T-cell (primary cell): ENCODE data around the gene DHX36. TPM values are rescaled to one million over a fixed set of nuclear protein-coding genes. Genes with fewer than 3 reads are reported as not detected.

Experiments
- ATAC-seq, 4 experiments: fragments of 200-7000 bp in 3 of 4; fragments of 150-1000 bp in 1 of 4; cut with Tn5 transposase; replicated peaks in 1 of 4; 1 replicate in 3 of 4; 2 replicates in 1 of 4; pipeline ENCODE4 v1.10.0; 2021; ENCODE audit warnings: moderate library complexity in 3 of 4, mild to moderate bottlenecking in 2 of 4, moderate number of reproducible peaks in 1 of 4
- CTCF ChIA-PET, 2 donors: fragments of 300-600 bp; sonication (Branson Sonifier 250); formaldehyde crosslinking; loops; one replicate each; lab custom pipeline; 2022; ENCODE audit warnings: antibody characterized with exemption in 2 of 2; lab: Charles Lee
- POLR2A ChIA-PET, 2 donors: fragments of 300-600 bp; sonication (Branson Sonifier 250); formaldehyde crosslinking; loops; one replicate each; lab custom pipeline; 2022; ENCODE audit warnings: antibody characterized with exemption in 2 of 2; lab: Charles Lee
- DNase-seq, 35 experiments: peaks; one replicate each; pipeline versions ENCODE4 v3.0.0 to v3.0.0-alpha.2; 2013 to 2023
- H3K27ac ChIP-seq: one replicate; pipeline ENCODE4 v1.5.1; 2013; ENCODE audit warnings: low read length
- H3K27me3 ChIP-seq, 2 experiments: replicated peaks in 1 of 2; 1 replicate in 1 of 2; 2 replicates in 1 of 2; pipeline versions ENCODE4 v1.6.1 to v1.7.0; 2013; ENCODE audit warnings: low read length in 1 of 2, mixed read lengths in 1 of 2; ENCODE audit not compliant: control insufficient read depth in 2 of 2, insufficient read depth in 2 of 2; ENCODE audit errors: extremely low read depth in 1 of 2
- H3K36me3 ChIP-seq, 2 donors: 1 replicate in 1 of 2; 2 replicates in 1 of 2; pipeline versions ENCODE4 v1.6.1 to v1.7.0; 2013; ENCODE audit warnings: low read length in 1 of 2; ENCODE audit not compliant: control insufficient read depth in 2 of 2, insufficient read depth in 1 of 2; ENCODE audit errors: extremely low read depth in 1 of 2
- H3K4me1 ChIP-seq, 2 experiments: 1 replicate in 1 of 2; 2 replicates in 1 of 2; pipeline versions ENCODE4 v1.6.1 to v1.7.0; 2013; ENCODE audit warnings: low read length in 2 of 2, mixed read lengths in 1 of 2; ENCODE audit not compliant: insufficient read depth in 2 of 2, control insufficient read depth in 1 of 2; ENCODE audit errors: extremely low read depth in 1 of 2
- H3K4me3 ChIP-seq, 2 donors: 1 replicate in 1 of 2; 2 replicates in 1 of 2; pipeline versions ENCODE4 v1.5.1 to v1.7.0; 2013; ENCODE audit warnings: mild to moderate bottlenecking in 2 of 2, low read length in 1 of 2, moderate library complexity in 1 of 2; ENCODE audit not compliant: control insufficient read depth in 1 of 2; ENCODE audit errors: extremely low read depth in 1 of 2
- H3K9me3 ChIP-seq: 2 replicates; pipeline ENCODE4 v1.7.0; 2013
- H3K27ac Mint-ChIP-seq, 2 donors: one replicate each; pipeline ENCODE4 v1.8.0; 2020 to 2021; ENCODE audit warnings: mild to moderate bottlenecking in 2 of 2, mixed read lengths in 2 of 2
- H3K27me3 Mint-ChIP-seq, 2 donors: one replicate each; pipeline ENCODE4 v1.8.0; 2021 to 2022; ENCODE audit warnings: mixed read lengths in 2 of 2
- H3K36me3 Mint-ChIP-seq: one replicate; pipeline ENCODE4 v1.8.0; 2021; ENCODE audit warnings: mixed read lengths
- H3K4me1 Mint-ChIP-seq, 3 donors: one replicate each; pipeline ENCODE4 v1.8.0; 2020 to 2022; ENCODE audit warnings: mixed read lengths in 3 of 3, mild to moderate bottlenecking in 1 of 3
- H3K4me3 Mint-ChIP-seq, 3 donors: one replicate each; pipeline ENCODE4 v1.8.0; 2020 to 2022; ENCODE audit warnings: mild to moderate bottlenecking in 3 of 3, mixed read lengths in 3 of 3, moderate library complexity in 3 of 3
- H3K9me3 Mint-ChIP-seq, 3 donors: one replicate each; pipeline ENCODE4 v1.8.0; 2020 to 2022; ENCODE audit warnings: mixed read lengths in 3 of 3
- WGBS: methylation state at CpG from one replicate; pipeline ENCODE4 v1.1.5; 2013; ENCODE audit warnings: missing lambda C conversion rate; ENCODE audit not compliant: insufficient coverage; 5-methylcytosine and 5-hydroxymethylcytosine counted together
- total RNA-seq, 35 experiments: library from RNA in 6 of 35; stranded (reverse) in 6 of 35; fragments of 120-200 nt in 1 of 35; gene quantifications; one replicate each; pipeline versions ENCODE4 v1.2.1 to v1.2.4 and lab custom pipeline; 2013 to 2026

DHX36 gene
- total RNA-seq, 5 donors from 2014 or later (not counting 1 experiment from before 2014, with no cell fraction given) = 70.3 to 104 (median 76.8) TPM

- no CpG with 5 or more reads among the region's 2 CpGs for WGBS
- Histone ChIP-seq H3K27ac (no peak overlapping the region), H3K4me3 (no peak overlapping the region), H3K36me3 (no peaks in the 10 kb centered on the region), H3K27me3 (peaks cover 0 to 5% of the 10 kb centered on the region in 2 experiments), H3K9me3 (no peaks in the 10 kb centered on the region), H3K4me1 (no peaks in the 10 kb centered on the region)
- Mint-ChIP-seq H3K4me3 (no peak overlapping the region), H3K36me3 (no peaks in the 10 kb centered on the region), H3K4me1 (no peaks in the 10 kb centered on the region), H3K27ac (no peak overlapping the region), H3K27me3 (peaks cover 5 to 7% of the 10 kb centered on the region in 2 donors), H3K9me3 (no peaks in the 10 kb centered on the region)
- DNase-seq (no peak), ATAC-seq (no peak)
- POLR2A ChIA-PET = interaction anchor here in 1 of 2 donors (0.5 kb wide), 1 partner anchor 733 kb away, joined by 8 read pairs; no protein-coding TSS in a partner anchor
- CTCF ChIA-PET = interaction anchor here in 1 of 2 donors (0.7 kb wide), 1 partner anchor 27 kb away, joined by 3 read pairs; no protein-coding TSS in a partner anchor
Measured at GRCh38 chr3:154225536-154225935, 98.8 kb downstream of the DHX36 start.

GRCh38 chr3:154224866-154225265, 99.4 kb downstream of the DHX36 start:
- Mint-ChIP-seq H3K4me1 (no peaks in the 10 kb centered on the region), H3K27me3 (peaks cover 3 to 7% of the 10 kb centered on the region in 2 donors), H3K4me3 (no peak overlapping the region), H3K9me3 (no peaks in the 10 kb centered on the region), H3K36me3 (no peaks in the 10 kb centered on the region), H3K27ac (no peak overlapping the region)
- POLR2A ChIA-PET = no interaction called here
- Histone ChIP-seq H3K36me3 (no peaks in the 10 kb centered on the region), H3K27ac (no peak overlapping the region), H3K27me3 (peaks cover 0 to 5% of the 10 kb centered on the region in 2 experiments), H3K9me3 (no peaks in the 10 kb centered on the region), H3K4me3 (no peak overlapping the region), H3K4me1 (no peaks in the 10 kb centered on the region)
- CTCF ChIA-PET = no interaction called here
- no peak for DNase-seq
- ATAC-seq = no peak

DNA sequence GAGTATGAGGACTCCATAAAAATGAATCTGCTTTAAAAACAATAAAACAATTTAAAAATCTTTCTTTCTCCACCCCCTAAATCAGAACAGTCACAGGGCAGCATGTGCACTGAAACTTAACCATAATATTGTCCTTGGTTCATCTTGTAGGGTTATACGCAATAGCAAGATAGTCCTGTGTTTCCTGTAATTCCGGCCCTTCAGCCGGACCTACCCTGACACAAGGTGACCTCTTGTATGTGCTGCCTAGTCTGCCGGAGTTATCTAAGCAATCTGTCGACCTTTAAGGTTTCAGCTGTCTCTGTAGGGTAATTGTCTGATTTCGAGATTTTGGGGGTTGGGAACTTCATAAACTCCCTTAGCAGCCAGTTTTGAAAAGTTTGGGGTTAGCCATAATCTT, 99.9 kb downstream of the DHX36 start:
- Histone ChIP-seq H3K27me3 (peaks cover 0 to 5% of the 10 kb centered on the region in 2 experiments), H3K27ac (no peak overlapping the region), H3K9me3 (no peaks in the 10 kb centered on the region), H3K4me1 (no peaks in the 10 kb centered on the region), H3K4me3 (no peak overlapping the region), H3K36me3 (no peaks in the 10 kb centered on the region)
- no peak for DNase-seq
- WGBS = 92% methylated on average over 4 of the region's 6 CpGs
- CTCF ChIA-PET = no interaction called here
- H3K4me1 Mint-ChIP-seq = no peaks in the 10 kb centered on the region
- no peak overlapping the region for H3K4me3 Mint-ChIP-seq
- no peaks in the 10 kb centered on the region for H3K9me3 Mint-ChIP-seq
- H3K27me3 Mint-ChIP-seq = peaks cover 3 to 5% of the 10 kb centered on the region in 2 donors
- no peak for ATAC-seq
- no peaks in the 10 kb centered on the region for H3K36me3 Mint-ChIP-seq
- POLR2A ChIA-PET = no interaction called here
- H3K27ac Mint-ChIP-seq = no peak overlapping the region

DNA sequence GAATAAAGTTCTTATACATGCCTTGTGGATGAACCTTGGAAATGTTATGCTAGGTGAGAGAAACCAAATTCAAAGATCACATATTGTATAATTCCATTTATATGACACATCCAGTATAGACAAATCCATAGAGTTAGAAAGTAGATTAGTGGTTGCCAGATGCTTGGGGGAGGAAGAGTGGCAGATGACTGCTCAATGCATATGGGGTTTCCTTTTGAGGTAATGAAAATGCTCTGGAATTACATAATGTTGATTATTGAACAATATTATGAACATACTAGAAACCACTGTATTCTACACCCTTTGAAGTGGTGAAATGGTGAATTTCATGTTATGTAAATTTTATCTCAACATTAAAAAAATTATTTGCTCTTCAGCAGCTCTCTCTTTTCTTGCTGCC, 100.8 kb downstream of the DHX36 start:
- Mint-ChIP-seq H3K9me3 (no peaks in the 10 kb centered on the region), H3K27me3 (peaks cover 2 to 3% of the 10 kb centered on the region in 2 donors), H3K4me3 (no peak overlapping the region), H3K4me1 (no peaks in the 10 kb centered on the region), H3K27ac (no peak overlapping the region), H3K36me3 (no peaks in the 10 kb centered on the region)
- no peak overlapping the region for H3K27ac ChIP-seq
- no peaks in the 10 kb centered on the region for H3K9me3 ChIP-seq
- DNase-seq (no peak), ATAC-seq (no peak)
- no peaks in the 10 kb centered on the region for H3K4me1 ChIP-seq
- CTCF ChIA-PET = no interaction called here
- no peaks in the 10 kb centered on the region for H3K27me3 ChIP-seq
- POLR2A ChIA-PET = no interaction called here
- H3K36me3 ChIP-seq = no peaks in the 10 kb centered on the region
- H3K4me3 ChIP-seq = no peak overlapping the region

Other genes with a start within 250 kb of the DHX36 start
- gene ARHGEF26, start 203.1 kb downstream of the DHX36 start, total RNA-seq = under 1 TPM; 0.12 to 0.29 (median 0.23) TPM
- gene GPR149, start 105.7 kb upstream of the DHX36 start, total RNA-seq = not detected